GM03348 (cell line): ENCODE data around the gene SRGAP2C.
"Not testable (repeated sequence)": the region's sequence is repeated elsewhere in the genome, so short reads cannot be mapped to it uniquely, and the experiment has no call there.

Source experiments
- DNase-seq: peaks from one replicate; pipeline ENCODE4 v3.0.0; 2012; ENCODE audit warnings: low spot score

Gene SRGAP2C

GRCh38 chr1:121419050-121419615 lies 234.4 kb downstream of the SRGAP2C start:
- not testable (repeated sequence) for DNase-seq

GRCh38 chr1:121421490-121421889 lies 236.7 kb downstream of the SRGAP2C start:
- DNase-seq = not testable (repeated sequence)

- not testable (repeated sequence) for DNase-seq
Measured at GRCh38 chr1:121423956-121424355, 239.2 kb downstream of the SRGAP2C start.

- DNase-seq = not testable (repeated sequence)
Measured at GRCh38 chr1:121433517-121433916, 248.7 kb downstream of the SRGAP2C start.

GRCh38 chr1:121438862-121439261 lies 254.1 kb downstream of the SRGAP2C start:
- not testable (repeated sequence) for DNase-seq

- no peak for DNase-seq
Measured at GRCh38 chr1:121440993-121441392, 256.2 kb downstream of the SRGAP2C start.
